ENCODE measurements around the gene UCN2. TPM values are rescaled to one million over a fixed set of nuclear protein-coding genes. Genes with fewer than 3 reads are reported as not detected.

UCN2 gene
- total and polyA plus RNA-seq, 2 donors (not counting 3 experiments of a cell fraction or from before 2014, with no cell fraction given): 0.11 TPM; not detected in 1

DNA sequence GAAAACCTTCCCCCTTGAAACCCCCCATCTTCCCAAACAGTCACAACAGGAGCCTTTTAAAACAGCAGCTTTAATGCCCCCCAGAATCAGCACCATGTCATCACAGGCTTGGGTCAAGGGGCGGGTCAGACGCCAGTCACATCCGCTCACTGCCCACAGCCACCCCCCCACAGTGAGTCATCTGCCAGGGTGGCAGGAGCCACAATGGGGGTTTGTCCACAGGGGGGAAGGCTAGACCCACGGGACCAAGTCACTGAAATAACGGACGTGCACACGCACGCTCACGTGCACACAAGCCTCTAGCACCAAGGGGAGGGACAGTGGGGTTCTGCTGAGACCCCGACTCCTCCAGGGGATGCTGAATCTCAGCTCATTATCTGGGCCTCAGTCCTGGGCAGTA lies 441 bp upstream of the UCN2 start:
- H3K9me3 ChIP-seq (replicated peaks; ENCODE audit: control insufficient read depth, insufficient read depth, low read length): no peaks in the 10 kb centered on the region
- H3K4me2 ChIP-seq (ENCODE audit: insufficient read depth, low read length): peak overlapping the region; percentile 38
- dilution Hi-C loops (cut with MboI; ENCODE audit: extremely low pct_ligation_motif_present, low sequenced_read_pairs) (no loop called here), intact Hi-C loops (cut with micrococcal nuclease) (no loop called here)
- H3K9ac ChIP-seq (replicated peaks; ENCODE audit: extremely low read depth, insufficient read depth, low read length): peak overlapping the region; percentile 51
- no peak overlapping the region for H3K4me3 ChIP-seq (replicated peaks in 1 of 3; ENCODE audit: insufficient read depth in 1 of 3, low read depth in 1 of 3, low read length in 3 of 3)
- FAIRE-seq (peak; percentile 78), DNase-seq (ENCODE audit: low read depth, low spot score) (peak; percentile 61)
- ChIA-PET POLR2A (no interaction called here), CTCF (interaction anchor here (0.6 to 1.5 kb wide), 5 partner anchors 15 to 129 kb away, joined by 3 to 6 read pairs (median 3); no protein-coding TSS in a partner anchor)
- TF ChIP-seq, protein P1, sequence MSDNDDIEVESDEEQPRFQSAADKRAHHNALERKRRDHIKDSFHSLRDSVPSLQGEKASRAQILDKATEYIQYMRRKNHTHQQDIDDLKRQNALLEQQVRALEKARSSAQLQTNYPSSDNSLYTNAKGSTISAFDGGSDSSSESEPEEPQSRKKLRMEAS (IDR thresholded peaks at IDR 0.05; ENCODE audit: insufficient read depth, insufficient read length): no peak
- TF ChIP-seq POLR2AphosphoS5 (IDR thresholded peaks at IDR 0.05; ENCODE audit: insufficient read depth, low read depth, low read length): peak; percentile 66
- TF ChIP-seq FOS (IDR thresholded peaks at IDR 0.05; ENCODE audit: borderline replicate concordance, insufficient read depth, low read length): peak; percentile 91
- TF ChIP-seq MYC (IDR thresholded peaks at IDR 0.05; ENCODE audit: low read depth, low read length): no peak
- no peak for TF ChIP-seq GATA2 (IDR thresholded peaks at IDR 0.05; ENCODE audit: insufficient read depth, insufficient read length, low read depth, low read length)
- TF ChIP-seq POLR2A (IDR thresholded peaks at IDR 0.05; ENCODE audit: low read depth, low read length): no peak
- TF ChIP-seq JUN (IDR thresholded peaks at IDR 0.05; ENCODE audit: borderline replicate concordance, insufficient read depth, insufficient read length, low read depth): peak; percentile 51
- TF ChIP-seq, protein P2, sequence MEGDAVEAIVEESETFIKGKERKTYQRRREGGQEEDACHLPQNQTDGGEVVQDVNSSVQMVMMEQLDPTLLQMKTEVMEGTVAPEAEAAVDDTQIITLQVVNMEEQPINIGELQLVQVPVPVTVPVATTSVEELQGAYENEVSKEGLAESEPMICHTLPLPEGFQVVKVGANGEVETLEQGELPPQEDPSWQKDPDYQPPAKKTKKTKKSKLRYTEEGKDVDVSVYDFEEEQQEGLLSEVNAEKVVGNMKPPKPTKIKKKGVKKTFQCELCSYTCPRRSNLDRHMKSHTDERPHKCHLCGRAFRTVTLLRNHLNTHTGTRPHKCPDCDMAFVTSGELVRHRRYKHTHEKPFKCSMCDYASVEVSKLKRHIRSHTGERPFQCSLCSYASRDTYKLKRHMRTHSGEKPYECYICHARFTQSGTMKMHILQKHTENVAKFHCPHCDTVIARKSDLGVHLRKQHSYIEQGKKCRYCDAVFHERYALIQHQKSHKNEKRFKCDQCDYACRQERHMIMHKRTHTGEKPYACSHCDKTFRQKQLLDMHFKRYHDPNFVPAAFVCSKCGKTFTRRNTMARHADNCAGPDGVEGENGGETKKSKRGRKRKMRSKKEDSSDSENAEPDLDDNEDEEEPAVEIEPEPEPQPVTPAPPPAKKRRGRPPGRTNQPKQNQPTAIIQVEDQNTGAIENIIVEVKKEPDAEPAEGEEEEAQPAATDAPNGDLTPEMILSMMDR (IDR thresholded peaks at IDR 0.05; ENCODE audit: extremely low read depth in 1 of 2, insufficient read depth in 1 of 2, low read depth in 1 of 2, low read length in 2 of 2): peak in 1 of 2 donors; percentile 10
- TF ChIP-seq EZH2 (IDR thresholded peaks at IDR 0.05; ENCODE audit: borderline replicate concordance, low read depth, low read length, severe bottlenecking): no peak
- BruUV-seq (replicated peaks): no TSS peak
- peak overlapping the region; percentile 76 for H3K27ac ChIP-seq (ENCODE audit: insufficient read depth, low read depth, low read length)
- peak overlapping the region; percentile 95 for H2AFZ ChIP-seq (ENCODE audit: low read depth, low read length)
- no peaks in the 10 kb centered on the region for H3K36me3 ChIP-seq (ENCODE audit: control insufficient read depth in 2 of 2, extremely low read depth in 1 of 2, insufficient read depth in 2 of 2, low read length in 2 of 2)
- no peaks in the 10 kb centered on the region for H3K79me2 ChIP-seq (ENCODE audit: control insufficient read depth, insufficient read depth, low read length)
- H3K4me1 ChIP-seq (ENCODE audit: control insufficient read depth, extremely low read depth, insufficient read depth, low read length): peaks cover 21% of the 10 kb centered on the region
- no peaks in the 10 kb centered on the region for H3K9me1 ChIP-seq (replicated peaks; ENCODE audit: control insufficient read depth, extremely low read depth, insufficient read depth, low read length)
- no peaks in the 10 kb centered on the region for H4K20me1 ChIP-seq (replicated peaks; ENCODE audit: control insufficient read depth, extremely low read depth, insufficient read depth, low read length)
- no peaks in the 10 kb centered on the region for H3K27me3 ChIP-seq (ENCODE audit: control insufficient read depth in 2 of 2, insufficient read depth in 2 of 2, low read length in 2 of 2)
